GM19351 (cell line): ENCODE data around the gene DYNC1I1.

ENCODE experiments used
- ATAC-seq: cut with Tn5 transposase; IDR thresholded peaks from one replicate; pipeline ENCODE4 v1.9.1; 2021; ENCODE audit warnings: mild to moderate bottlenecking, moderate library complexity; ENCODE audit not compliant: unreplicated experiment

DYNC1I1 gene

DNA sequence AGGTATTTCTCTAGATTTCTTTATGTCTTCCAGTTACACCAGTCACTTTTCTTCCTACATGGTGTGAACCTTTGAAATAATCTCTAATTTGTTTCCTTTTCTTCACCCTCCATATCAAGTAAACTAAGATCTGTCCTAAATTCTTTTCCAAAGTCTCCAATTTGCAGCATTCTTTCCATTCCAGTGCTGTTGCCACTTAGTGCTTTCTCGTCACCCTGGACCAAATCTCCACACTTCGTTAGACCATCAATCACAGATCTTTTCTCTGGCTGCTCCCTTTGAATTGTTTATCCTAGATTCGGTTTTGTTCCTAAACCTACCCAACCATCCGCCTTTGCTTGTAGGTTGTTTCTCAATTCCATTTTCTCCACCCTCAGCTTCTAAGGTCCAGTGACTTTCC is 74.7 kb downstream of the DYNC1I1 start:
- ATAC-seq, result no peak

DNA sequence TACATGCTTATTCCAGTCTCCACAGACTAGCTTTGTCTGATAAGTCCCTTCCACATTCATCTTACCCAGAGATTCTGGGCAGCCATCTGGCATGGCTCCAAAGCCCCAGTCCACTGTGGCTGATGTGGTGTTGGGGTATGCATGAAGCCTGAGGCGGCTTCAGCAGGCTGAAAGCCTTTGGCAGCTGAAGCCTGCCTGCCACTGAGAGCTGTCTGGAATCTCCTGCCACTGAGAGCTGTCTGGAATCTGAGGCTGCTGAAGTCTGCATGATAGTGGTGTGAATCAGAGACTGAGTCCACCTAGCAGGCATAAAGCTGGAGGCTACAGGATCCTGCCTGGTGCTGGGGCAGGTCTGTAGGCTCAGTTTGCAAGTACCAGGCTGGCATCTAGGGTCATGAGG is 87.1 kb downstream of the DYNC1I1 start:
- ATAC-seq, result no peak

DNA sequence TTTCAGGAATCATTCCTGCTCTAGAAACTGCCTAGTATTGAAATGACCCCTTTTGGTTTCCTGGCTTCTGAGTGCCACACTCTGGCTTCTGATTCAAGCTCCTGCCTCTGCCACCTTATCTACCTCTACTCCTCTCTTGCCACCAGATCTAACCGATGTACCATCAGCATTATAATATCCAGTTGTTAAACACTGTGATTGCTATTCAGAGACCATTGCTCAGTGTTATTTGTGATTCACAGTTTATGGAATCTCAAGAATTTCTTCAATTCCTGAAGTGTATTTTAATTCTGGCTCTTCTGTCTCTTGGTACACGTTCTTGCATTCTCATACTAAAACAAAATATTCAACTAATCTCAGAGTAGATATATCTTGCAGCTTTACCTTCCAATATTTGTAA is 88.7 kb downstream of the DYNC1I1 start:
- no peak for ATAC-seq

DNA sequence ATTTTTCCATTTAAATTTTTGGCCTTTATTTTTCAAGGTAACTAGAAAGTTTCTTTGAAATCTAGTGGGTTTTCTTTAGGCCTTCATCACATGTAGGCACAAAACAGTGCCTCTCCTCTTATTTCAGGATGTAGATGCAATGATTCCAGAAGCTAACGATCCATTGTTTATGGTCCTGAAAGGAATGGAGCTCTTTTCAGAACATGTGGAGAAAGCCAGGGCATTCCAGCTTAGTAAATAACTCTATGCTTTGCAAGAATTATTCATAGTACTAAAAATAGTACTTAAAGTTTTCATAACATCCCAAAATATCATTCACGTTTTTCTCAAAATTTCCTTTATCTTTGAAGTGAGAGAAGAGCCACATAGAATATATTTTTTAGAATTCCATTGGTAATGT is 91.3 kb downstream of the DYNC1I1 start:
- no peak for ATAC-seq

DNA sequence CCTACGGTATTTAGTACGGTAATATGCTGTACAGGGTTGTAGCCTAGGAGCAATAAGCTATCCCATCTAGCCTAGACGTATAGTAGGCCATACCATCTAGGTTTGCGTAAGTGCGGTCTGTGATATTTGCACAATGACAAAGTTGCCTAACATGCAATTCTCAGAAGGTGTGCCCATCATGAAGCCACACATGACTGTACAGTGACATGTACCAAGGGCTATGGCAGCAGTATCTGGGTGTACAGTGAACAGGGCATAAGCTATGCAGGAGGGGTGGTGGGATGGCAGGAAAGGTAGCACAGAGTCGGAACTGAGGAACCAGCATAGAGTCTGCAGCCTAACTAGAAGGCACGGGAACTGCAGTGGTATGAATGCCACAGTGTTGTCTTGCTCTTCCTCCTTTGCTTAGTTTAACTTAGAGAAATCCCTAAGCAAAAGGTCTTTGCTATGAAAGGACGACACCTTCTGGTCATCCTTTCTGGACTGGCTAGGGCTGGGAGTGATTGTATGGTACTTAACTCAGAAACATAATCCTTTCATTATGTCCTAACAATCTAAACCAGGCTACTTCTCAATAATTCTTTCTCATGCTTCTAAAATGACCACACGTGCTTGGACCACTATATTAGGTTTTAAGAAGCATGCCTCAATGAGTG is 93.5 kb downstream of the DYNC1I1 start:
- ATAC-seq, result no peak

DNA sequence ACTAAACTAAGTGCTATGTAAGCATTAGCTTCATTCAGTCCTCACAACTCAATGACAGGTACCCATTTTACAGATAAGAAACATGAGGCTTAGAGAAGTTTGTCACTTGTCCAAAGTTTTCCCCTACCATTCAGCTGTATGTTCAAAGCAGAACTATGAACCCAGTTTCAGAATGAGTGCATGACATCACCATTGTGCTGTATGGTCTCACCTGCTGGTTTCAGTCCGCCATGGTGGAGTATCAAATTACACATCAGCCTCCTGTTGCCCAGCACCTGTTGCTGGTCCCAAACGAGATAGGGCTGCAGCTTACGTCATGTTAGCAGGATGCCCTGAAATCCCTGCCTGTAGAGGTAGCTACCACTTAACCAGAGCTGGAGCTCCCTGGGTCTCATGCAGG is 95.0 kb downstream of the DYNC1I1 start:
- peak; percentile 96 for ATAC-seq

DNA sequence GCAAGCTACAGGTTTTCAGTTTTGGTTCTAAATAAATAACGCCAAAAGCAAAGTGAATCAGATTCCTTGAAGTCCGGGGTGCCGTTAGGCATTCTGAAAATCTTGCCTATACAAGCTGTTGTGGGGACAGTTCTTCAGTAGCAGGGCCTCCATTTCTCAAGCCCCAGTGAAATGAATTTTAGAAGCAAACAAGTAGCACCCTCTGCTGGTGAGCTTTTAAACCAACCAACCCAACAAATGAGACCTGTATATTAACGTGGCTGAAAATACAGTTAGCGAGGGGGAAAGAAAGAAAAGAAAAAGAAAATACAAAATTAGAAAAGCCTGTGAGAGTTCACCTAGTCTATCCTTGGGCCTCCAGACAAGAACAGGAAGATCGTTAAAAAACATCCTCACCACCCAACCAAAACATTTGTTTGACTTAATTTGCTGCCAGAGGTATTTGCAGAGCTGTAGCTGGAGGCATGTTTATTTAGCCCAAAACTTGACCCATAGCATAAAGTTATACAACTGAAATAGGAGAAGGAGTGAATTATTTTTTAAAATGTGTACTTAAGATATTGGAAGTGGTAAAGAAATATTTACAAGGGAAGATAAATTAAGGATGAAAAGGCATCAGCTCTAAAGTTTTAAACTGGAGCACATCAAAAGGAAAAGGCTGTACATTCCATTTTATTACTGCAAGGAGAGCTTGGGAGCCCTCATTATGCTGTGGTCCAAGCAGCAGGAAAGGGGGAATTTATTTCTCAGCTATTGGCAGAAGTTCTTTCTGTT is 98.9 kb downstream of the DYNC1I1 start:
- peak; percentile 50 for ATAC-seq

DNA sequence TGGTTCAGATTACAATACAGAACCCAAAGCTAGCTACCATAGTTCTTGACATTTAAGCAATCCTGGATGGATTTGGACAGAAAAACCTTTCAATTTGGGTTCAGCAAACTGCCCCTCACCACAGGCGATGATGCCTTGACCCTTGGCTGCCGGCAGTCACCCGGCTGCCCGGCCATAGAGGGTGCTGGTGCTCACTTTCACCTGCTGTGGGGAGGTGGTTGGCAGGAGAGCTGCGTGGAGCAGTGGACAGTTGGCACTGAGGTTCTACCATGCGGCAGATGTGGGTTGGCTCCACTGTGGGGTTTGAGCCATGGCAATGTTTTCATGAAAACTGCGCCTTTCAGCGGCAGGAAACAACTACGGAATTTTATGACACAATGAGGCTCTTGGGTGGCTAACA is 99.5 kb downstream of the DYNC1I1 start:
- ATAC-seq, result no peak

DNA sequence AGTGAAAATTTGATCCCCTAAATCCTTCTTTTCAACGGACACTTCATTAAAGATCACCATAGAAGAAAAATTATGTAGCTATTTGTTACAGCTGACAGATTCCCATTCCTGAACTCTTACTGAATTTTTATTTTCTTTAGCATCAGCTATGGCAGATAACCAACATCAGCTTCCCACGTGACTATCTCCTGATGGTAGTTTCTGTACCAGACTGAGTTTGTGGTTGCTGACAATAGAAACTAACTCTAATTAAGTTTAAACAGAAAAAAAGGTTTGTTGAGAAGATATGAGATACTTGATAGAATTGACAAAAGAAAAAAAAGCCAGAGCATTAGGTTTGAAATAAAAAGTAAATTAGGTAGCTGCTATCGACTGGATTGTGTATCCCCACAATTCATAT is 101.8 kb downstream of the DYNC1I1 start:
- no peak for ATAC-seq

DNA sequence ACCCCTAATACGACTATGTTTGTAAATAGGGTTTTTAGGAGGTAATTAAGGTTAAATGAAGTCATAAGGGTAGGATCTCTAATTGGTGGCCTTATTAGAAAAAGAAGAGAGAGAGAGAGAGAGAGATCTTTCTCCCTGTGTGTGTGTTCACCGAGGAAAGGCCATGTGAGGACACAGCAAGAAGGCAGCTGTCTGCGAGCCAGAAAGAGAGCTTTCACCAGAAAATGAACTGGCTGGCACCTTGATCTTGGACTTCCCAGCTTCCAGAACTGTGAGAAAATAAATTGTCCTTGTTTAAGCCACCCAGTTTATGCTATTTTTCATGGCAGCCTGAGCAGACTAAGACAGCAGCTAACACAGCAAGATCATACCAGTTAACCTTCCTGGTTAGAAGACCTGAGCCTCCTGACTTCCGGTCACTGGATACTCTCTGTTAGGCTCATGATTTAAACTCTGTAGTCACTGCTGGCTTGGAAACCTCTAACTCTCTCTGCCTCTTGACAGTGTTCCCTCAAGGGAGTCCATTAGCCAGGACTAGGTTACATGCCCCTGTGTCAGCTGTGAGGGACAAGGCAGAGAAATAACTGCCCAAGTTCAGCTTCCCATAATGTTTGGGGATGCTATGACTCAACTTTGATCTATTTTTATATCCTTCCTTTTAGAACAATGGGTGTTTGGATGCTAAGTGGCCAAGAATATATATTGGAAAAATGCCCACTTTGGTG is 102.3 kb downstream of the DYNC1I1 start:
- ATAC-seq, result no peak

DNA sequence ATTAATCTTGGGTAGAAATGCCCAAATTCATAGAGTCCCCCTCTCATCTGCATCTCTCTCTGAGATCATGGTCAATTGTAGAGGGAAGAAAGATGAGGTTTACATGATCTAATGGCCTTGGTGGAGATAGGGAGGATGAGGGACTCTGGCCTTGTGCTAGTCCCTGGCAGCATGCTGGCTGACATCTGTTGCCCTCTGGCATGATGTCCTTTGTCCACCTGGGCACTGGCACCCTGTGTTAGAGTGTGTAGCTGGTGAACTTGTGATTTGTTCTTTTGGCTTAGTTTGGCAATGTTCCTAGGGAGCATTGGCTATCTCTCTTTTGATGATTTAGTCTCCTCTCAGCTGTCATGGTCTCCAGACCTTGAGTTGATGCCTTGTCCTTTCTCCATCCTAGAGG is 103.2 kb downstream of the DYNC1I1 start:
- no peak for ATAC-seq

DNA sequence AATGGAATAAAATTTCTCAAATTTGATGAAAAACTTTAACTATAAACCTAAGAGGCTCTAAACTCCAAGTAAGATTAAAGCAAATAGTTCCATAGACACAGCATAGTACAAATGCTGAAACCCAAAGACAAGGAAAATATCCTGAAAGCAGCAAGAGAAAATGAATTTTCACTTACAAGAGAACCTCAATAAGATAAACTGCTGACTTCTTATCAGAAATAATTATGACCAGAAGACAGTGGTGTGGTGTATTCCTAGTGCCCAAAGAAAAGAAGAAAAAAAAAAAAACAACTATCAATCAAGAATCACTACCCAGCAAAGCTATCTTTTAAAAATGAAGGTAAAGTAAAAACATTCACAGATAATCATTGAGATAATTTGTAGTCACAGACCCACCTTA is 106.3 kb downstream of the DYNC1I1 start:
- no peak for ATAC-seq

DNA sequence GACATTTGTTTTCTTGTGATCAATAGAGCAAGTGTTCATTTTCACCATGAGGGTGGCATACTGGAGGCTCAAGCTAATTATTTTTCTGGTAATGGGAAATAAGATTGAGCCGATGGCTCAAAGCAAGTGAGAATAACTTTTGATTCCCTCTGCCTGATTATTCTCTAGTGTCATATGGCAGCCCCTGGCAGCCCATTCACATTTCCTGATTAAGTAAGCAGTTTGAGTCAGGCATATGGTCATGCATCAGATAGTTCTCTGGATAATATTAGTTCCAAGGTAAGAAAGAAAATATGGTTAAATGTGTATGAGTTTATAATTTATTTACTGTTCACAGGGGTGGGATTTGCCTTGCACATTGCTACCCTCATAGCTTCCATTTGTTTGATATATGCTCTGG is 109.2 kb downstream of the DYNC1I1 start:
- no peak for ATAC-seq

DNA sequence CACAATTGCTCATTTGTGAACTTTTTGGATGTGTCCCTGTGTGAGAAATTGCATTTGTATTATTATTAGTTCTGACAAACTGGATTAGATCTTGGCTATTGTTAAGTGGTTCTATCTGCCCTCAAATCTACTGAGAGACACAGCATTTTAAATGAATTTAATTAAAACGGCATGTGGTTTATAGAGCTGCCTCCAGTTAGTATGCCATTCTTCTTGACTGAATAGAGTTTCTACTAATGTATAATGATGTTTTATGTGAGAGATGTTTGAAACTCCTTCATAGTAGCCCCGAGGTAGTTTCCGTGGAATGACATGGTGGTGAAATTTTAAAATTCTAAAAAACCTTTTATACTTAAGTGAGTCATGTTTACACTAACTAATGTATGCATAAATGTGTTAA is 110.9 kb downstream of the DYNC1I1 start:
- no peak for ATAC-seq

DNA sequence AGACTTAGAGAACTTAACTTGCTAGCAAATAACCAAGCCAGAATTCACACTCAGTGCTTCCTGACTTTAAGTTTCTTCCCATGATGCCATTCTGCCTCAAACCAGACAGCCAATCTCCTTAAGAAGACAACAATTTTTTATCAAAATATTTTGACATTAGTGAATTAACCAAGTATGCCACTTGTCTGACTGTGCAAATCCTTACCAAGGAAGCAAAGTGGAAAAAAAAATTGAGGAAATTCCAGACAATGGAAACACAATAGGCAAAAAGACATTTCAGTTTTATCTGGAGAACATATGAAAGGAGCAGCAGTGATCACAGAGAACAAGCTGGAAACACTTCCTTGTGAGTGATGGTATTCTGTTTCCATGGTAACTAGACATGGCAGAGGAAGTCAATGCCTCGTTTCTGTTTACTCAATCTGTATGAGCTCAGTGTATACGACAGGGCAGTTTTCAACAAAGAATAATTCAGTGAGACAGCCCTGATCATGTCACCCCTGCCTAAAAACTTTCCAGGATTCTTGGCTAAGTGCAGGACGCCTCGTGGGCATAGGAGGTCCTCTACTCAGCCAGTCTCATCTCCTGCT is 114.2 kb downstream of the DYNC1I1 start:
- no peak for ATAC-seq

DNA sequence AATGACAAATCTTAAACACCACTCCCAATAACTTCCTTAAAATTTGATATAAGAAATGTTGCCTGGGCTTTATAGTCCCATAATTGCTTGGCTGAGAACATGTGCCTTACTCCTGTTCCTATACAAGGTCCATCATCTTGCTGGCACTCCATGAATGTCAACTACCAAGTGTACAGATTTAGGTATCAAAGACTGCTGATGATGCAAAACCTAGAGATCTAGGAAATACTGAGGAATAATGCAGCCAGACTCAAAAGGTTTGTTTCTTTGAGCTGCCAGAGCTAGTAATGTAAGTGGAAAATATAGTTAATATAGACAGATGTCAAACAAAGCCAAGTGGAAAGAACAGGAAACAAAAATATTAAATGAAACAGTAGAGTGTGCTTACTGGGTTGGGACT is 121.1 kb downstream of the DYNC1I1 start:
- no peak for ATAC-seq

DNA sequence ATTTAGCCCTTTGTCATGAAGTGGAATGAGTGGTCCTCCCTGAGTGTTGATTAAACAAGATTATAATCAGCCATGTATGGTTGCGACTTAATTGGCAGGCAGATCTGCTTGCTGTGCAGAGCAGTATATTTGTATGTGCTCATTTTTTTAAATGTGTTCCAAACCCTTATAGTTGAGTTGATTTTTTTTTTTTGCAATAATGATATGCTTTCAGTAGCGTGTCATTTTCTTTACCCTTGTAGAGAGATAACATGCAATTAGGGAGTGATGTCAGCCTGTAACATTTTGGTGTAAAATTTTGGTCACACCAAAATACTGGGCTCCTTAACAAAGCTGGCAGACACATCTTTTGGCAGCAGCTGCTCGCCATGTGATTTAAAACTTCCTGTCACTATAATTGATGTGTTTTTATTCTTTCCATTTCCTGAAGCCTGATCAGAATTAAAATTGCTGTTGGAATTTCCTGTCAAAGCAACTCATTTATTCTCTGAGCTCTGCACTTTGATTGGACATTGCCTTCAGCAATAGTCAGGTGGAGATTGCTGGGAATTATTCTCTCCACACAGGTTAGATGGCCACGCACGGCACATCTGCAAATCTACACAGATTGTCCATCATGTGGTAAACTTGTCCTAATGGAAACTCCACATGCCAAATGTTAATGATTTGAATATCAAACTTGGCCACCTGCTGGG is 125.3 kb downstream of the DYNC1I1 start:
- ATAC-seq, result no peak

DNA sequence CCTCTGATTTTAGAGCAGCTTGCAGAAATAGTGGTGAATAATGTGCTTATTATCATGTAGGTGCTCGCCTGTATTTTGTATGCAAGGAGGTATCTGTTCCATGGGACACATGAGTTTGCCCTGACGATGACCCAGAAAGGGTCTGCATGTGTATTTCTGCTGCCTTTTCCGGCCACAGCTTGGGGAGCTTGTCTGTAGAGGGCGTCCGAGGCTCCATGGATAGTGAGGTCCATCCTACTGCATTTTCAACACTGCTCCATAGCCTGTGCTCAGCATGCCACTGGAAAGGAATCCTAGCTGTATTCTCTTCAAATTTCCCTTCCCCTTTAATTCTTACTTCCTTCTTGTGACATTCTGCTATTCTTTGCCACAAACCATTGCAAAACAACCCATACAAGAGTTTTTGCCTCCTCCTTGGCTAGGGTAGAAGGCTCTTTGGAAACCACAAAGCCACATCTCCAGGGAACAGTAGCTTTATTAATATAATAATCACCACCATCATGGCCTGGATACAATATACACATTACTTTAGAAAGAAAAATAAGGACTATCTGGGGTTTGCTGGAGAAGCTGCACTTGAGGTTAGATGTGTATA is 127.7 kb downstream of the DYNC1I1 start:
- no peak for ATAC-seq

DNA sequence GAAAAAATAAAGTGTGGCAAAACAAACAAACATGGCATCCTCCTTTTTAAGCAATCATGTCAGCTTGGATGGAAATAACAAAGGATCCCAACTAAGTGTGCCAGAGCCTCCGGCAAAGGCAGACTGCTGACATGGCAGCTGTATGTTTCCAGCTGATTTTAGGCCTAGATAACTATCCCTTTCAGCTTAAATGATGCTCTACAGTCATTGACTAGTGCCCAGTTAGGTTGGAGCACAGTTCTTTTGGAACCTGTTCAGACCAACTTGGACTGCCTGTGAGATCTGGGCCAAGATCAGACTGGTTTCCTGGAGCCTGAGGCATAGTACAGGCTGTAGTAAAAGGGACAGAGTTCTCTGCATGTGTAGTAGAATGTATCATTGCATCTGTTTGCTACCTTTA is 128.7 kb downstream of the DYNC1I1 start:
- ATAC-seq, result no peak

DNA sequence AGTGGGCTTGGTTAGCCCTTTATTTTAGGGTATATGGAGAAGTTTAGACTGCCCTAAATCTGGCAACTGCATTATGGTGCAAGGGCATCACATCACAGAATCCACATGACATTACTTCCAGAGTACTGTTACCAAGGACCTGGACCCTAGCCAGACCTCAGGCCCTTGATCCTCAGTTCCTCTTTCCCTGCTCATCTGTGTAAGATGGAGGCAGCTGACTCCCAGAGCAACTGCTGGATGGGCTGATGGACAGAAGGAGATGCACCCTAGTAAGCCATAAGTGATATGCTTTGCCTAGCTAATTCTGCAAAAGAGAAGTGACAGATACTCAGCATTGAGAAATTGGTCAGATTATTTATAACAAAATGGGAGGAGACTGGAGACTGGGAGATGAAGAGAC is 131.7 kb downstream of the DYNC1I1 start:
- ATAC-seq, result no peak

DNA sequence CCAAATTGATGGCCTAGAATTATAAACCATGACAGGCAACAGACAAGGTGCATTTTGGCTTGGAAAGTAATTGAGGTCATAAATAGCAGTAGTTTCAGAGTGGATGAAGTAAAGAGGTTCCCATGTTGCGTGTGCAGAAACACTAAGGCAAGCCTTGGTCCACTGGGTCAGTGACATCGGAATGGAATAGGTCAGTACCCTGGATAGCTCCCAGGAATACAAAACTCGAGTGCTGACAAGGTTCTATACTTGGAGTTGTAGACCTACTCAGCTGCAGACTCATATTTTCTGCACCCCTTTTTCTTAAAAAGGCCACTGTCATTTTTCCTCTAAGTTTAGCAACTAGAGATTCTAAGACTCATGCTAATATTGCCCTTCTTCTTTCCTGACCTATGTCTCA is 132.8 kb downstream of the DYNC1I1 start:
- no peak for ATAC-seq
